Sigmoid colon (tissue), 7 donors: ENCODE results near the gene HIBADH. TPM values are rescaled to one million over a fixed set of nuclear protein-coding genes. Genes with fewer than 3 reads are reported as not detected.

Experiments
- DNase-seq: peaks from one replicate; pipeline ENCODE4 v3.0.0-alpha.2; 2019
- H3K27ac ChIP-seq, 4 donors: fragments of 200-600 bp; sonication (generic); one replicate each; pipeline ENCODE4 v1.5.1; 2016 to 2019; ENCODE audit warnings: mild to moderate bottlenecking in 1 of 4
- H3K27me3 ChIP-seq, 3 donors: fragments of 200-600 bp; sonication (generic); one replicate each; pipeline ENCODE4 v1.5.1; 2019; ENCODE audit warnings: mild to moderate bottlenecking in 1 of 3
- H3K36me3 ChIP-seq, 4 donors: fragments of 200-600 bp; sonication (generic); one replicate each; pipeline ENCODE4 v1.5.1; 2016 to 2019
- H3K4me1 ChIP-seq, 4 donors: fragments of 200-600 bp; sonication (generic); one replicate each; pipeline ENCODE4 v1.5.1; 2017 to 2019
- H3K4me3 ChIP-seq, 4 donors: fragments of 200-600 bp; sonication (generic); one replicate each; pipeline ENCODE4 v1.5.1; 2017 to 2019; ENCODE audit warnings: mild to moderate bottlenecking in 2 of 4, moderate library complexity in 1 of 4
- H3K9me3 ChIP-seq, 4 donors: fragments of 200-600 bp in 3 of 4; sonication (generic) in 3 of 4; one replicate each; pipeline versions ENCODE4 v1.5.1 to v1.6.1; 2013 to 2019
- CTCF ChIP-seq, 4 experiments: fragments of 450-650 bp in 3 of 4; fragments of 200-600 bp in 1 of 4; IDR thresholded peaks; one replicate each; pipeline ENCODE4 v1.5.1; 2016 to 2019; ENCODE audit warnings: antibody characterized with exemption in 4 of 4, mild to moderate bottlenecking in 3 of 4, moderate library complexity in 2 of 4
- EP300 ChIP-seq, 4 donors: sonication (generic); formaldehyde crosslinking; IDR thresholded peaks; one replicate each; pipeline ENCODE4 v1.6.1; 2017; ENCODE audit warnings: antibody characterized with exemption in 4 of 4
- POLR2A ChIP-seq, 2 donors: fragments of 450-650 bp; IDR thresholded peaks; one replicate each; pipeline ENCODE4 v1.6.1; 2016; ENCODE audit warnings: antibody characterized with exemption in 2 of 2, mild to moderate bottlenecking in 2 of 2, moderate library complexity in 2 of 2
- POLR2AphosphoS5 ChIP-seq, 4 donors: sonication (generic); formaldehyde crosslinking; IDR thresholded peaks; one replicate each; pipeline ENCODE4 v1.6.1; 2017; ENCODE audit warnings: antibody characterized with exemption in 4 of 4
- WGBS, 2 donors: extraction: QIAGEN DNeasy Blood & Tissue Kit; methylation state at CpG; one replicate each; pipeline ENCODE4 v1.1.7; 2013; 5-methylcytosine and 5-hydroxymethylcytosine counted together
- intact Hi-C: fragments of 100-400 bp; cut with DNase I; formaldehyde crosslinking; loops from one replicate; pipeline ENCODE4 v1.15.1; 2023
- polyA plus RNA-seq, 3 donors: library from polyadenylated mRNA; stranded (reverse); fragments of 200-250 nt; gene quantifications; one replicate each; pipeline ENCODE4 v1.2.3, GENCODE V29; 2013
- total RNA-seq, 4 donors: library from RNA; depleted of rRNA; stranded (reverse); fragments of >200 nt; gene quantifications; one replicate each; pipeline ENCODE4 v1.1.0, GENCODE V29; 2016
- donor health status: healthy with polysubstance abuse.
- donor health status: Bipolar disorder and iron deficiency.
- donor health status: healthy.

The HIBADH gene
- total and polyA plus RNA-seq, 7 donors, result 23.4 to 89.5 (median 63.5) TPM

DNA sequence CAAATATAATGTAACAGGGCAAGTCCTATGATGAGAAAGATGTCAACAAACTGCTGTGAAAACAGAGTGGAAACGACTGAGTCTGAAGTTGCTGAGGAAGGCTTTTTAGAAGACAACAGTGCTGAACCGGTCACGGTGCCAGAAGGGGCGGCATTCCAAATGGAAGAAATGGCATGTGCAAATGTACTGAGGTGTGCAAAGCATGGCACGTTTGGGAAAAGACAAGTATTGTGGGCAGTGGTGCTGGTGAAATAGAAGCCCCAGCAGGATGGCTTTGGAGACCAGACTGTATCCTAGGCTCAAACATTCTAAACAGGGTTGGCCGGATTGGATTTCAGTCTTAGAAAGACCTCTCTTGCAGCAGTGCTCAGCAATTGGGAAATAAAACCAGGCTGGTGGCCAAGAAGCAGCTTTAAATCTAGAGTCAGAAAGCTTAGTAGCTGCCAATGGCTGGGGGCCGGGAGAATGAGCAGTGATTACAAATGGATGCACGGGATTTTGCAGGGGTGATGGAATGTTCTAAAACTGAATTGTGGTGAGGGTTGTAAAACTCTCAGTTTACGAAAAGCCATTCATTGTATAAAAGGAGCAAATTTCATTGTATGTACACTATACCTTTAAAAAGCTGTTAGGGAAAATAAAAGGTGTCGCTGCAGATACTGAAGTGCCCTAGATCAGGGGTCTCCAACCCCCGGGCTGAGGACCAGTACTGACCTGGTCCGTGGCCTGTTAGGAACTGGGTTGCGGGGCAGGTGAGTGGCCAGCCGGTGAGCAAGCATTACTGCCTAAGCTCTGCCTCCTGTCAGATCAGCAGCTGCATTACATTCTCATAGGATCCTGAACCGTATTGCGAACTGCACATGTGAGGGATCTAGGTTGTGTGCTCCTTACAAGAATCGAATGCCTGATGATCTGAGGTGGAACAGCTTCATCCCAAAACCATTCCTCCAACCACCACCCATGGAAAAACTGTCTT lies 141.6 kb downstream of the HIBADH start:
- peak; percentile 78 for DNase-seq

DNA sequence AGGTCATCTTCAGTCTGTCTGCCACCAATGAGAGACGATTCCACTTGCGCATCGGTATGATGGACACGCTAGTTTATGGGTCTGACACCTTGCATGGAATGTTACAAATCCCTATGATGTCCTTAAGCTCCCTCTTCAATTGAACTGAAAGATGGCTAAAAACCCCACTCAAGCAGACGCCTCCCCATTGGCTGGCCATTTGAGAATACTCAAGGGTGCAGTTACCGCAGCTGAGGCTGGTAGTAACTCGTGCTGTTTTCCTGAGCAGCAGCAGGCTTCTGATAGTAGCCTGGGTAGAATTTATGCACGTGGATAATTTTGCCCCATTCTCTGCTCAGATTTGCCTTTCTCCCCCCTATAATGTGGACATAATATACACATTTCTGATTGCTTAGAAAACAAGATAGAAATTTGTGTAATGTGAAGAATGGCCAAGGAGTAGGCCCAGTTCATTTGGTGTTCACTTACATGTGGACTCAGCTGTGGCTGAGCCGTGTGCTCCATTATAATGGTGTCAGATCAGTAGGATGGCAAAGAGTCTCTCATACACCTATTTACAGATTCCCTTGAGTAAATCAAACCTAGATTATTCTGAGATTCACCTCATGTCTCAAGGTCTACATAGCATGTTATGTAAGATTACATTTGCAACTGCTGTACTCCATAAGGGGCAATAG lies 142.8 kb downstream of the HIBADH start:
- intact Hi-C loops, result no loop called here
- Histone ChIP-seq H3K27me3 (no peaks in the 10 kb centered on the region), H3K27ac (no peak overlapping the region), H3K9me3 (no peaks in the 10 kb centered on the region), H3K4me1 (peaks cover 0 to 23% (median 16%) of the 10 kb centered on the region in 4 donors), H3K4me3 (no peak overlapping the region), H3K36me3 (peaks cover 0 to 5% (median 2%) of the 10 kb centered on the region in 4 donors)
- 95 to 97% methylated on average over 9 of the region's 9 CpGs for WGBS, 2 donors
- TF ChIP-seq POLR2A (IDR thresholded peaks at IDR 0.05) (no peak), CTCF (IDR thresholded peaks at IDR 0.05) (no peak), EP300 (IDR thresholded peaks at IDR 0.05) (no peak), POLR2AphosphoS5 (IDR thresholded peaks at IDR 0.05) (no peak)
- no peak for DNase-seq

More for the DNA sequence above, 141.6 kb downstream of the HIBADH start:
- Histone ChIP-seq H3K4me1 (peaks cover 0 to 23% (median 16%) of the 10 kb centered on the region in 4 donors), H3K27me3 (no peaks in the 10 kb centered on the region), H3K36me3 (peaks cover 0 to 14% (median 5%) of the 10 kb centered on the region in 4 donors), H3K27ac (no peak overlapping the region), H3K9me3 (no peaks in the 10 kb centered on the region), H3K4me3 (no peak overlapping the region)
- no peak for TF ChIP-seq POLR2A (IDR thresholded peaks at IDR 0.05)
- no peak for TF ChIP-seq CTCF (IDR thresholded peaks at IDR 0.05)
- TF ChIP-seq EP300 (IDR thresholded peaks at IDR 0.05), result no peak
- TF ChIP-seq POLR2AphosphoS5 (IDR thresholded peaks at IDR 0.05), result no peak
- intact Hi-C loops, result no loop called here
- 86 to 89% methylated on average over 17 of the region's 17 CpGs for WGBS, 2 donors

GRCh38 chr7:27518561-27519350 lies 143.9 kb downstream of the HIBADH start:
- Histone ChIP-seq H3K4me1 (peaks cover 0 to 23% (median 16%) of the 10 kb centered on the region in 4 donors), H3K27ac (no peak overlapping the region), H3K9me3 (no peaks in the 10 kb centered on the region), H3K27me3 (no peaks in the 10 kb centered on the region), H3K4me3 (no peak overlapping the region), H3K36me3 (no peaks in the 10 kb centered on the region)
- intact Hi-C loops, result no loop called here
- DNase-seq, result no peak
- TF ChIP-seq POLR2AphosphoS5 (IDR thresholded peaks at IDR 0.05), result no peak
- TF ChIP-seq CTCF (IDR thresholded peaks at IDR 0.05), result no peak
- TF ChIP-seq EP300 (IDR thresholded peaks at IDR 0.05), result no peak
- TF ChIP-seq POLR2A (IDR thresholded peaks at IDR 0.05), result no peak
- 75 to 86% methylated on average over 4 of the region's 4 CpGs for WGBS, 2 donors

GRCh38 chr7:27516421-27516820 lies 146.3 kb downstream of the HIBADH start:
- Histone ChIP-seq H3K9me3 (no peaks in the 10 kb centered on the region), H3K27ac (no peak overlapping the region), H3K27me3 (no peaks in the 10 kb centered on the region), H3K36me3 (no peaks in the 10 kb centered on the region), H3K4me1 (peaks cover 0 to 23% (median 16%) of the 10 kb centered on the region in 4 donors), H3K4me3 (no peak overlapping the region)
- no peak for DNase-seq
- intact Hi-C loops, result no loop called here
- TF ChIP-seq POLR2A (IDR thresholded peaks at IDR 0.05) (no peak), POLR2AphosphoS5 (IDR thresholded peaks at IDR 0.05) (no peak), CTCF (IDR thresholded peaks at IDR 0.05) (no peak)
